Nephron (organoid): ENCODE results near the gene PRR36.

Experiments
- H3K27ac Mint-ChIP-seq, 3 experiments: 2 replicates each; pipeline ENCODE4 v1.8.0; 2020; ENCODE audit warnings: mixed read lengths in 3 of 3, mild to moderate bottlenecking in 2 of 3, moderate library complexity in 1 of 3
- H3K27me3 Mint-ChIP-seq: 2 replicates; pipeline ENCODE4 v1.8.0; 2021; ENCODE audit warnings: low read depth, mild to moderate bottlenecking, moderate library complexity, mixed read lengths
- H3K36me3 Mint-ChIP-seq: 2 replicates; pipeline ENCODE4 v1.8.0; 2020; ENCODE audit warnings: low read depth, mixed read lengths
- H3K4me1 Mint-ChIP-seq: 2 replicates; pipeline ENCODE4 v1.8.0; 2020; ENCODE audit warnings: mixed read lengths
- H3K4me3 Mint-ChIP-seq, 3 experiments: 2 replicates each; pipeline ENCODE4 v1.8.0; 2020; ENCODE audit warnings: mild to moderate bottlenecking in 3 of 3, mixed read lengths in 3 of 3, moderate library complexity in 2 of 3
- H3K9me3 Mint-ChIP-seq: 2 replicates; pipeline ENCODE4 v1.8.0; 2020; ENCODE audit warnings: mixed read lengths
- CTCF ChIP-seq, 3 experiments: fragments of 200-600 bp; sonication (generic); IDR thresholded peaks; one replicate each; pipeline ENCODE4 v1.5.0; 2021; ENCODE audit warnings: antibody characterized with exemption in 3 of 3; ENCODE audit not compliant: unreplicated experiment in 3 of 3

The PRR36 gene

GRCh38 chr19:7842661-7843294 is 31.4 kb downstream of the PRR36 start:
- H3K27me3 Mint-ChIP-seq = no peaks in the 10 kb centered on the region
- no peak overlapping the region for H3K27ac Mint-ChIP-seq
- H3K9me3 Mint-ChIP-seq = no peaks in the 10 kb centered on the region
- H3K4me3 Mint-ChIP-seq = no peak overlapping the region
- TF ChIP-seq CTCF (IDR thresholded peaks at IDR 0.05; ENCODE audit: unreplicated experiment in 3 of 3) = no peak
- no peaks in the 10 kb centered on the region for H3K36me3 Mint-ChIP-seq
- H3K4me1 Mint-ChIP-seq = no peaks in the 10 kb centered on the region

GRCh38 chr19:7841751-7842660 is 32.2 kb downstream of the PRR36 start:
- no peak for TF ChIP-seq CTCF (IDR thresholded peaks at IDR 0.05; ENCODE audit: unreplicated experiment in 3 of 3)
- no peaks in the 10 kb centered on the region for H3K4me1 Mint-ChIP-seq
- H3K27ac Mint-ChIP-seq = no peak overlapping the region
- no peaks in the 10 kb centered on the region for H3K27me3 Mint-ChIP-seq
- H3K9me3 Mint-ChIP-seq = no peaks in the 10 kb centered on the region
- no peak overlapping the region for H3K4me3 Mint-ChIP-seq
- no peaks in the 10 kb centered on the region for H3K36me3 Mint-ChIP-seq

- no peak overlapping the region for H3K4me3 Mint-ChIP-seq
- no peaks in the 10 kb centered on the region for H3K9me3 Mint-ChIP-seq
- no peak overlapping the region for H3K27ac Mint-ChIP-seq
- no peak for TF ChIP-seq CTCF (IDR thresholded peaks at IDR 0.05; ENCODE audit: unreplicated experiment in 3 of 3)
- H3K36me3 Mint-ChIP-seq = no peaks in the 10 kb centered on the region
- no peaks in the 10 kb centered on the region for H3K4me1 Mint-ChIP-seq
- no peaks in the 10 kb centered on the region for H3K27me3 Mint-ChIP-seq
Measured at GRCh38 chr19:7840629-7841028, 33.6 kb downstream of the PRR36 start.

GRCh38 chr19:7839476-7839875 is 34.7 kb downstream of the PRR36 start:
- Mint-ChIP-seq H3K4me1 (no peaks in the 10 kb centered on the region), H3K36me3 (no peaks in the 10 kb centered on the region), H3K9me3 (no peaks in the 10 kb centered on the region), H3K4me3 (no peak overlapping the region), H3K27me3 (no peaks in the 10 kb centered on the region), H3K27ac (no peak overlapping the region)
- no peak for TF ChIP-seq CTCF (IDR thresholded peaks at IDR 0.05; ENCODE audit: unreplicated experiment in 3 of 3)

GRCh38 chr19:7833225-7834099 is 40.7 kb downstream of the PRR36 start:
- peak overlapping the region; percentile 27 to 96 (median 40) for H3K4me3 Mint-ChIP-seq
- no peak for TF ChIP-seq CTCF (IDR thresholded peaks at IDR 0.05; ENCODE audit: unreplicated experiment in 3 of 3)
- peaks cover 24% of the 10 kb centered on the region for H3K4me1 Mint-ChIP-seq
- peaks cover 5% of the 10 kb centered on the region for H3K27me3 Mint-ChIP-seq
- no peak overlapping the region for H3K27ac Mint-ChIP-seq
- H3K9me3 Mint-ChIP-seq = no peaks in the 10 kb centered on the region
- no peaks in the 10 kb centered on the region for H3K36me3 Mint-ChIP-seq
